SK-N-SH (cell line): Measurements from ENCODE around the gene UBA1. TPM values are rescaled to one million over a fixed set of nuclear protein-coding genes. Genes with fewer than 3 reads are reported as not detected.

Experiments used
- CTCF ChIA-PET: fragments of 300-600, 350-600 bp; formaldehyde crosslinking; extraction: SDS; loops from one replicate; lab custom pipeline; 2021; lab: Yijun Ruan, JAX
- POLR2A ChIA-PET: fragments of 350-600 bp; sonication (Branson Sonifier 250); formaldehyde crosslinking; extraction: SDS; loops from one replicate; lab custom pipeline; 2020; ENCODE audit warnings: antibody characterized with exemption, inconsistent platforms; lab: Yijun Ruan, JAX
- DNase-seq: peaks from one replicate; pipeline ENCODE4 v3.0.0; 2012
- H2AFZ ChIP-seq: fragments of 200-600 bp; sonication (generic); 2 replicates; pipeline ENCODE4 v1.8.1; 2016; ENCODE audit warnings: antibody characterized with exemption, mild to moderate bottlenecking, low read depth
- H3F3A ChIP-seq: fragments of 200-600 bp; sonication (generic); replicated peaks from 2 replicates; pipeline ENCODE3; 2016; ENCODE audit warnings: antibody characterized with exemption, mild to moderate bottlenecking; ENCODE audit not compliant: insufficient read depth
- H3K27ac ChIP-seq, 2 experiments: fragments of 200-500 bp in 1 of 2; fragments of 200-600 bp in 1 of 2; sonication (Bioruptor generic) in 1 of 2; sonication (generic), shearing (Covaris generic) in 1 of 2; 2 replicates each; pipeline versions ENCODE4 v1.5.1 to v1.6.1; 2014 to 2016; ENCODE audit warnings: low read depth in 2 of 2, inconsistent platforms in 1 of 2, low read length in 1 of 2, mild to moderate bottlenecking in 1 of 2, mixed read lengths in 1 of 2
- H3K27me3 ChIP-seq: fragments of 200-600 bp; sonication (generic), shearing (Covaris generic); 2 replicates; pipeline ENCODE4 v1.6.1; 2016; ENCODE audit warnings: mixed run types; ENCODE audit not compliant: insufficient read depth
- H3K36me3 ChIP-seq, 2 experiments: fragments of 200-500 bp in 1 of 2; fragments of 200-600 bp in 1 of 2; sonication (Bioruptor generic) in 1 of 2; sonication (generic) in 1 of 2; replicated peaks in 1 of 2; 2 replicates each; pipeline versions ENCODE3 to v1.5.1; 2014 to 2016; ENCODE audit warnings: low read length in 1 of 2, mild to moderate bottlenecking in 1 of 2; ENCODE audit not compliant: insufficient read depth in 2 of 2, control insufficient read depth in 1 of 2
- H3K4me1 ChIP-seq, 2 experiments: fragments of 200-500 bp in 1 of 2; fragments of 200-600 bp in 1 of 2; sonication (Bioruptor generic) in 1 of 2; sonication (generic), shearing (Covaris generic) in 1 of 2; 2 replicates each; pipeline versions ENCODE4 v1.5.1 to v1.6.1; 2014 to 2016; ENCODE audit warnings: low read depth in 1 of 2, low read length in 1 of 2, mixed run types in 1 of 2; ENCODE audit not compliant: insufficient read depth in 2 of 2, control insufficient read depth in 1 of 2
- H3K4me2 ChIP-seq: fragments of 200-600 bp; sonication (generic), shearing (Covaris generic); 2 replicates; pipeline ENCODE4 v1.6.1; 2017; ENCODE audit warnings: mixed run types
- H3K4me3 ChIP-seq, 2 experiments: fragments of 200-500 bp in 1 of 2; fragments of 200-600 bp in 1 of 2; sonication (Bioruptor generic) in 1 of 2; sonication (generic), shearing (Covaris generic) in 1 of 2; 2 replicates each; pipeline versions ENCODE4 v1.5.1 to v1.8.1; 2014 to 2016; ENCODE audit warnings: low read depth in 2 of 2, inconsistent platforms in 1 of 2, low read length in 1 of 2, mild to moderate bottlenecking in 1 of 2, mixed read lengths in 1 of 2, moderate library complexity in 1 of 2
- H3K79me2 ChIP-seq: fragments of 200-600 bp; sonication (generic); 2 replicates; pipeline ENCODE4 v1.8.1; 2017; ENCODE audit warnings: mild to moderate bottlenecking; ENCODE audit not compliant: insufficient read depth
- H3K9ac ChIP-seq: fragments of 200-600 bp; sonication (generic); 2 replicates; pipeline ENCODE4 v1.6.1; 2017; ENCODE audit warnings: mixed run types
- H3K9me2 ChIP-seq: fragments of 200-600 bp; sonication (generic); 2 replicates; pipeline ENCODE4 v1.6.1; 2017; ENCODE audit warnings: mixed run types
- H3K9me3 ChIP-seq: fragments of 200-600 bp; sonication (generic); 2 replicates; pipeline ENCODE4 v1.6.1; 2017; ENCODE audit warnings: mixed run types, mild to moderate bottlenecking, moderate library complexity
- H4K20me1 ChIP-seq: fragments of 200-600 bp; sonication (generic); 2 replicates; pipeline ENCODE4 v1.6.1; 2017; ENCODE audit warnings: mild to moderate bottlenecking, mixed run types; ENCODE audit not compliant: insufficient read depth
- CTCF ChIP-seq: fragments of 200-600 bp; sonication (generic); IDR thresholded peaks from 2 replicates; pipeline ENCODE4 v1.6.1; 2017; ENCODE audit warnings: antibody characterized with exemption, mild to moderate bottlenecking, moderate library complexity
- ELF1 ChIP-seq: IDR thresholded peaks from 2 replicates; pipeline ENCODE4 v1.4.0; 2012
- EP300 ChIP-seq, 2 experiments: IDR thresholded peaks; 2 replicates each; pipeline versions ENCODE4 v1.4.0 to v1.6.1; 2012; ENCODE audit warnings: borderline replicate concordance in 1 of 2, low read depth in 1 of 2, low read length in 1 of 2
- EZH2phosphoT487 ChIP-seq: fragments of 200-600 bp; sonication (generic); IDR thresholded peaks from 2 replicates; pipeline ENCODE4 v1.6.1; 2017; ENCODE audit warnings: low read depth, mixed run types, mild to moderate bottlenecking, antibody characterized with exemption, moderate library complexity, borderline replicate concordance
- FOSL2 ChIP-seq: IDR thresholded peaks from 2 replicates; pipeline ENCODE4 v1.4.0; 2012; ENCODE audit warnings: low read depth, mild to moderate bottlenecking, moderate library complexity, borderline replicate concordance
- FOXJ3 ChIP-seq: sonication (generic); formaldehyde crosslinking; IDR thresholded peaks from 2 replicates; pipeline ENCODE4 v1.5.1; 2020; ENCODE audit warnings: mild to moderate bottlenecking, missing genetic modification reagents
- FOXM1 ChIP-seq: IDR thresholded peaks from 2 replicates; pipeline ENCODE4 v1.4.0; 2012; ENCODE audit warnings: low read depth, mild to moderate bottlenecking
- GABPA ChIP-seq: IDR thresholded peaks from 2 replicates; pipeline ENCODE4 v1.4.0; 2012; ENCODE audit warnings: low read depth, mild to moderate bottlenecking
- GATA2 ChIP-seq: sonication (generic); formaldehyde crosslinking; IDR thresholded peaks from 2 replicates; pipeline ENCODE4 v1.5.0; 2020; ENCODE audit warnings: mild to moderate bottlenecking, missing genetic modification reagents
- MEF2A ChIP-seq: IDR thresholded peaks from 2 replicates; pipeline ENCODE4 v1.4.0; 2012; ENCODE audit warnings: low read depth, borderline replicate concordance
- NFIC ChIP-seq: IDR thresholded peaks from 2 replicates; pipeline ENCODE4 v1.4.0; 2012; ENCODE audit warnings: borderline replicate concordance
- POLR2AphosphoS5 ChIP-seq: IDR thresholded peaks from 2 replicates; pipeline ENCODE4 v1.6.1; 2012; ENCODE audit warnings: low read depth, low read length
- RAD21 ChIP-seq: IDR thresholded peaks from 2 replicates; pipeline ENCODE4 v1.6.1; 2012; ENCODE audit warnings: mild to moderate bottlenecking, low read length
- RCOR1 ChIP-seq: fragments of 150-350 bp; IDR thresholded peaks from 2 replicates; pipeline ENCODE4 v1.6.1; 2017; ENCODE audit warnings: antibody characterized with exemption, low read length
- RXRA ChIP-seq: IDR thresholded peaks from 2 replicates; pipeline ENCODE4 v1.4.0; 2012; ENCODE audit warnings: low read depth, mild to moderate bottlenecking, borderline replicate concordance
- SMC3 ChIP-seq: IDR thresholded peaks from 2 replicates; pipeline ENCODE4 v1.6.1; 2012; ENCODE audit warnings: low read depth, low read length, improper control_type of control experiment
- TAF1 ChIP-seq: IDR thresholded peaks from 2 replicates; pipeline ENCODE4 v1.6.1; 2012; ENCODE audit warnings: low read depth, mild to moderate bottlenecking, low read length, moderate library complexity, borderline replicate concordance
- TCF12 ChIP-seq: IDR thresholded peaks from 2 replicates; pipeline ENCODE4 v1.4.0; 2012
- TEAD4 ChIP-seq: IDR thresholded peaks from 2 replicates; pipeline ENCODE4 v1.4.0; 2012; ENCODE audit warnings: mild to moderate bottlenecking, borderline replicate concordance; ENCODE audit not compliant: insufficient read depth
- USF1 ChIP-seq: IDR thresholded peaks from 2 replicates; pipeline ENCODE4 v1.4.0; 2012; ENCODE audit warnings: low read depth, borderline replicate concordance
- YY1 ChIP-seq: IDR thresholded peaks from 2 replicates; pipeline ENCODE4 v1.4.0; 2012; ENCODE audit warnings: low read depth, mild to moderate bottlenecking
- WGBS: methylation state at CpG from one replicate; pipeline ENCODE4 v1.1.6; 2017; ENCODE audit warnings: low lambda C conversion rate; 5-methylcytosine and 5-hydroxymethylcytosine counted together
- polyA plus RNA-seq, 3 experiments: library from polyadenylated mRNA; depleted of rRNA; stranded (reverse); fragments of >200 nt; gene quantifications; 2 replicates each; pipeline ENCODE4 v1.2.3, GENCODE V29; 2012
- TF ChIP-seq, protein P1 (sequence below): IDR thresholded peaks from 2 replicates; pipeline ENCODE4 v1.6.1; 2012; ENCODE audit warnings: mild to moderate bottlenecking, low read depth, low read length, moderate library complexity

The UBA1 gene
- polyA plus RNA-seq, 1 of the 3 experiments (the other 2 are of a cell fraction): 283 TPM

DNA sequence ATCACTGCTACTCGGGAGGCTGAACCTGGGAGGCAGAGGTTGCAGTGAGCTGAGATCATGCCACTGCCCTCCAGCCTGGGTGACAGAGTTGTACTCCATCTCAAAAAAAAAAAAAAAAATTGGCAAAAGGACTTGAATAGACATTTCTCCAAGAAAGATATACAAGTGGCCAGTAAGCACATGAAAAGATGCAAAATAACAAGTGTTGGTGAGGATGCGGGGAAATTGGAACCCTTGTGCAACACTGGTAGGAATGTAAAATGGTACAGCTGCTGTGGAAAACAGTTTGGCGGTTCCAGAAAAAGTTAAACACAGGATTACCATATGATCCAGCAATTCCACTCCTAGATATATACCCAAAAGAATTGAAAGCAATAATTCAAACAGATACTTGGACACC, 29.2 kb upstream of the UBA1 start:
- 61% methylated on average over 3 of the region's 3 CpGs for WGBS
- Histone ChIP-seq H3K79me2 (peaks cover 65% of the 10 kb centered on the region), H3K27me3 (peaks cover 13% of the 10 kb centered on the region; the same call in 1 of the 2 replicates), H3K9ac (no peak overlapping the region), H3K4me2 (no peak overlapping the region), H4K20me1 (no peaks in the 10 kb centered on the region; the same call in 1 of the 2 replicates), H3K36me3 (no peaks in the 10 kb centered on the region), H3K27ac (no peak overlapping the region), H3K4me3 (no peak overlapping the region), H2AFZ (no peak overlapping the region), H3K4me1 (no peaks in the 10 kb centered on the region), H3F3A (peaks cover 2% of the 10 kb centered on the region), H3K9me3 (no peaks in the 10 kb centered on the region), H3K9me2 (no peaks in the 10 kb centered on the region)
- TF ChIP-seq NFIC (no peak), ELF1 (no peak), TCF12 (no peak), EZH2phosphoT487 (no peak), FOSL2 (no peak), TEAD4 (no peak), USF1 (no peak), SMC3 (no peak), RXRA (no peak), MEF2A (no peak), FOXJ3 (CRISPR knock-in tag) (no peak), RAD21 (no peak), RCOR1 (no peak), YY1 (no peak), EP300 (IDR thresholded peaks at IDR 0.05; ENCODE audit: borderline replicate concordance in 1 of 2, low read depth in 1 of 2, low read length in 1 of 2) (no peak), GABPA (no peak)
- ChIA-PET POLR2A (no interaction called here), CTCF (no interaction called here)
- DNase-seq: no peak

DNA sequence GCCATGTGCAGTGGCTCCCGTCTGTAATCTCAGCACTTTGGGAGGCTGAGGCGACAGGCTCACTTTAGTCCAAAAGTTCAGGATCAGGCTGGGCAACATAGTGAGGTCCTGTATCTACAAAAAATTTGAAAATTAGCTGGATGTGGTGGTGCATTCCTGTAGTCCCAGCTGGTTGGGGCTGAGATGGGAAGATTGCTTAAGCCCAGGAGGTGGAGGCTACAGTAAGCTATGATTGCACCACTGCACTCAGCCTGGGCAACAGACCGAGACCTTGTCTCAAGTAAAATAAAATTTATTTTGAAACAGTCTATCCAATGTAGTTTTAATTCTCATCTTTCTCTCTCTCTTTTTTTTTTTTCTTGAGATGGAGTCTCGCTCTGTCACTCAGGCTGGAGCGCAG, 27.5 kb upstream of the UBA1 start:
- Histone ChIP-seq H3K9me2 (no peaks in the 10 kb centered on the region), H3K9me3 (no peaks in the 10 kb centered on the region), H2AFZ (no peak overlapping the region), H3K36me3 (peaks cover 0 to 1% of the 10 kb centered on the region in 2 experiments), H3K79me2 (peaks cover 50% of the 10 kb centered on the region), H3K27ac (no peak overlapping the region), H3K4me1 (no peaks in the 10 kb centered on the region), H4K20me1 (no peaks in the 10 kb centered on the region), H3F3A (no peaks in the 10 kb centered on the region), H3K4me3 (no peak overlapping the region), H3K9ac (no peak overlapping the region), H3K4me2 (no peak overlapping the region), H3K27me3 (peaks cover 15% of the 10 kb centered on the region; the same call in 1 of the 2 replicates)
- WGBS: 69% methylated on average over 5 of the region's 5 CpGs
- no peak for DNase-seq
- CTCF ChIA-PET: no interaction called here
- POLR2A ChIA-PET: interaction anchor here (0.9 kb wide), 1 partner anchor 22 kb away, joined by 3 read pairs; the partner anchor contains the start of genes NDUFB11 and RBM10
- TF ChIP-seq, protein P1, sequence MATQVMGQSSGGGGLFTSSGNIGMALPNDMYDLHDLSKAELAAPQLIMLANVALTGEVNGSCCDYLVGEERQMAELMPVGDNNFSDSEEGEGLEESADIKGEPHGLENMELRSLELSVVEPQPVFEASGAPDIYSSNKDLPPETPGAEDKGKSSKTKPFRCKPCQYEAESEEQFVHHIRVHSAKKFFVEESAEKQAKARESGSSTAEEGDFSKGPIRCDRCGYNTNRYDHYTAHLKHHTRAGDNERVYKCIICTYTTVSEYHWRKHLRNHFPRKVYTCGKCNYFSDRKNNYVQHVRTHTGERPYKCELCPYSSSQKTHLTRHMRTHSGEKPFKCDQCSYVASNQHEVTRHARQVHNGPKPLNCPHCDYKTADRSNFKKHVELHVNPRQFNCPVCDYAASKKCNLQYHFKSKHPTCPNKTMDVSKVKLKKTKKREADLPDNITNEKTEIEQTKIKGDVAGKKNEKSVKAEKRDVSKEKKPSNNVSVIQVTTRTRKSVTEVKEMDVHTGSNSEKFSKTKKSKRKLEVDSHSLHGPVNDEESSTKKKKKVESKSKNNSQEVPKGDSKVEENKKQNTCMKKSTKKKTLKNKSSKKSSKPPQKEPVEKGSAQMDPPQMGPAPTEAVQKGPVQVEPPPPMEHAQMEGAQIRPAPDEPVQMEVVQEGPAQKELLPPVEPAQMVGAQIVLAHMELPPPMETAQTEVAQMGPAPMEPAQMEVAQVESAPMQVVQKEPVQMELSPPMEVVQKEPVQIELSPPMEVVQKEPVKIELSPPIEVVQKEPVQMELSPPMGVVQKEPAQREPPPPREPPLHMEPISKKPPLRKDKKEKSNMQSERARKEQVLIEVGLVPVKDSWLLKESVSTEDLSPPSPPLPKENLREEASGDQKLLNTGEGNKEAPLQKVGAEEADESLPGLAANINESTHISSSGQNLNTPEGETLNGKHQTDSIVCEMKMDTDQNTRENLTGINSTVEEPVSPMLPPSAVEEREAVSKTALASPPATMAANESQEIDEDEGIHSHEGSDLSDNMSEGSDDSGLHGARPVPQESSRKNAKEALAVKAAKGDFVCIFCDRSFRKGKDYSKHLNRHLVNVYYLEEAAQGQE: no peak
- TF ChIP-seq USF1: no peak
- TF ChIP-seq SMC3: no peak
- TF ChIP-seq FOXM1: no peak
- no peak for TF ChIP-seq GATA2 (CRISPR knock-in tag)
- TF ChIP-seq POLR2AphosphoS5: no peak
- no peak for TF ChIP-seq ELF1
- no peak for TF ChIP-seq NFIC
- TF ChIP-seq TAF1: no peak
- no peak for TF ChIP-seq CTCF
- no peak for TF ChIP-seq YY1
